ENCODE measurements around the gene DDX17. TPM values are rescaled to one million over a fixed set of nuclear protein-coding genes. Genes with fewer than 3 reads are reported as not detected.

DDX17 gene
- total and polyA plus RNA-seq, 9 of the 15 experiments (the other 6 are each of a cell fraction or from before 2014, with no cell fraction given) = 17.6 to 421 (median 189) TPM

DNA sequence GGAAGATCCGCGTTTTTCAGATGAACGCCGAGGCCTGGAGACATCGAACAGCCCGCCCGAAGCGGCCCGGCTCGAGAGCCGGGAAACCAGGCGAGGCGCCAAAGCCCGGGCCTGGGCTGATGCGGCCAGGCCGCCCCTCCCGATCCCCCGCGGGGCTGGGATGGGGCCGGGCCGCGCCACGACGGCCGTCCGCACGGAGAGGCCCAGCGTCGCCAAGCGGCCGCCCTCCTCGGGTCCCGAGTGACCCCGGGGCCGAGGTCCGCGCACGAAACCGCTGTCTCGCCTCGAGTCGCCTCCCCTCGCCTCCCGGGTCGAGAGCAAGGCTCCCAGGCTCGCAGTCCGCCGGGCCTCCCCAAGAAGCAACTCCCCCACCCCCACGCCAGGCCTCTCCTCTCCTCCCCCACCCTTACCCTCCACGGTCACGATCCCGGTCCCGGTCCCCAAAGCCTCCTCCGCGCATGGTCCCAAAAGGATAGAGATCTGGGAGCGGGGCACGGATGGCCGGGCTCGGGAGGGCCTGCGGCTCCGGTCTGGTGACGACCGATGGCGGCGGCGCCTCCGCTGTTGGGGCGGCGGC is 482 bp downstream of the DDX17 start (continued):
- TF ChIP-seq NCOA4 (IDR thresholded peaks at IDR 0.05; ENCODE audit: partially characterized antibody) (no peak), RB1 (IDR thresholded peaks at IDR 0.05; ENCODE audit: low read depth) (0 out of 2 replicates have a peak, but pooled peaks have one; percentile 39), MAZ (CRISPR knock-in tag; conservative IDR thresholded peaks at IDR 0.05 in 1 of 2, IDR thresholded peaks at IDR 0.05 in 1 of 2) (peak; percentile 5 to 72; a peak in 2 of 4 replicates), UBTF (IDR thresholded peaks at IDR 0.05; ENCODE audit: borderline replicate concordance in 1 of 2, low read depth in 2 of 2, low read length in 2 of 2) (peak; percentile 85 to 96; a peak in 3 of 4 replicates), CXXC5 (CRISPR knock-in tag; IDR thresholded peaks at IDR 0.05) (no peak)

GRCh38 chr22:38504731-38505540 is 1.2 kb downstream of the DDX17 start:
- POLR2A ChIA-PET = no interaction called here
- Histone ChIP-seq H3K4me2 (ENCODE audit: insufficient read depth, low read length) (peak overlapping the region; percentile 92), H4K20me1 (replicated peaks; ENCODE audit: control insufficient read depth, insufficient read depth, low read length) (no peaks in the 10 kb centered on the region; the same call in 1 of the 2 replicates), H3K79me2 (ENCODE audit: control insufficient read depth, insufficient read depth, low read length) (peaks cover 59% of the 10 kb centered on the region), H3K4me1 (replicated peaks in 1 of 2; ENCODE audit: control insufficient read depth in 2 of 2, insufficient read depth in 2 of 2, low read length in 2 of 2) (peaks cover 12 to 22% of the 10 kb centered on the region in 2 experiments), H3K36me3 (ENCODE audit: control insufficient read depth, insufficient read depth, low read length) (peaks cover 45% of the 10 kb centered on the region), H3K9me1 (ENCODE audit: control insufficient read depth, insufficient read depth, low read length) (no peaks in the 10 kb centered on the region), H3K27me3 (ENCODE audit: control insufficient read depth in 2 of 2, insufficient read depth in 2 of 2, low read length in 2 of 2) (no peaks in the 10 kb centered on the region), H2AFZ (ENCODE audit: low read depth, low read length) (no peak overlapping the region), H3K27ac (ENCODE audit: extremely low read depth, low read depth, low read length) (peak overlapping the region; percentile 96), H3K9me3 (replicated peaks; ENCODE audit: control insufficient read depth, insufficient read depth, low read depth, low read length) (no peaks in the 10 kb centered on the region), H3K9ac (ENCODE audit: insufficient read depth in 1 of 2, low read depth in 2 of 2, low read length in 2 of 2) (peak overlapping the region; percentile 99 to 100), H3K4me3 (peak overlapping the region; percentile 90)
- intact Hi-C loops (cut with micrococcal nuclease) (no loop called here), in situ Hi-C loops (cut with MboI) (no loop called here)
- CTCF ChIA-PET (ENCODE audit: low intra/inter-chr PET ratio) = no interaction called here
- ATAC-seq (peak; percentile 70), DNase-seq (ENCODE audit: extremely low read depth in 1 of 4, low spot score in 3 of 4) (peak in 3 of 4 experiments; percentile 23 to 83 (median 62)), FAIRE-seq (peak; percentile 57)
- BruUV-seq (replicated peaks) = TSS peak; percentile 42
- 1% methylated on average over 21 of the region's 35 CpGs for WGBS (ENCODE audit: insufficient coverage, low coverage, missing lambda C conversion rate)
- TF ChIP-seq TAF1 (IDR thresholded peaks at IDR 0.05; ENCODE audit: control insufficient read depth, extremely low read depth, insufficient read depth, low read length, severe bottlenecking) (peak; percentile 66), SMC3 (conservative IDR thresholded peaks at IDR 0.05; ENCODE audit: insufficient read depth, low read depth, low read length) (no peak), SRSF7 (optimal IDR thresholded peaks at IDR 0.05; ENCODE audit: low read depth, low read length) (no peak), YY1 (IDR thresholded peaks at IDR 0.05; ENCODE audit: borderline replicate concordance in 1 of 3, control insufficient read depth in 1 of 3, extremely low read depth in 1 of 3, insufficient read depth in 3 of 3, insufficient read length in 1 of 3, insufficient replicate concordance in 2 of 3, low read depth in 1 of 3, low read length in 2 of 3) (peak in 2 of 3 experiments; percentile 36 to 78), CXXC5 (CRISPR knock-in tag; IDR thresholded peaks at IDR 0.05) (peak; percentile 56), ESRRA (IDR thresholded peaks at IDR 0.05; ENCODE audit: borderline replicate concordance, low read depth) (peak; percentile 77), TRIM25 (IDR thresholded peaks at IDR 0.05; ENCODE audit: borderline replicate concordance) (no peak), NFATC3 (IDR thresholded peaks at IDR 0.05) (no peak), CBFB (CRISPR knock-in tag; IDR thresholded peaks at IDR 0.05) (no peak), SMAD2 (IDR thresholded peaks at IDR 0.05; ENCODE audit: low read depth, low read length) (no peak)
